ENCODE results near the gene TSLP.

Gene TSLP

GRCh38 chr5:111074244-111074643 is 2.7 kb downstream of the TSLP start:
- DNase-seq (ENCODE audit: insufficient read length, low spot score) (no peak), FAIRE-seq (no peak)
- TF ChIP-seq, protein P1, sequence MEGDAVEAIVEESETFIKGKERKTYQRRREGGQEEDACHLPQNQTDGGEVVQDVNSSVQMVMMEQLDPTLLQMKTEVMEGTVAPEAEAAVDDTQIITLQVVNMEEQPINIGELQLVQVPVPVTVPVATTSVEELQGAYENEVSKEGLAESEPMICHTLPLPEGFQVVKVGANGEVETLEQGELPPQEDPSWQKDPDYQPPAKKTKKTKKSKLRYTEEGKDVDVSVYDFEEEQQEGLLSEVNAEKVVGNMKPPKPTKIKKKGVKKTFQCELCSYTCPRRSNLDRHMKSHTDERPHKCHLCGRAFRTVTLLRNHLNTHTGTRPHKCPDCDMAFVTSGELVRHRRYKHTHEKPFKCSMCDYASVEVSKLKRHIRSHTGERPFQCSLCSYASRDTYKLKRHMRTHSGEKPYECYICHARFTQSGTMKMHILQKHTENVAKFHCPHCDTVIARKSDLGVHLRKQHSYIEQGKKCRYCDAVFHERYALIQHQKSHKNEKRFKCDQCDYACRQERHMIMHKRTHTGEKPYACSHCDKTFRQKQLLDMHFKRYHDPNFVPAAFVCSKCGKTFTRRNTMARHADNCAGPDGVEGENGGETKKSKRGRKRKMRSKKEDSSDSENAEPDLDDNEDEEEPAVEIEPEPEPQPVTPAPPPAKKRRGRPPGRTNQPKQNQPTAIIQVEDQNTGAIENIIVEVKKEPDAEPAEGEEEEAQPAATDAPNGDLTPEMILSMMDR (IDR thresholded peaks at IDR 0.05; ENCODE audit: insufficient read depth, missing control alignments): no peak

GRCh38 chr5:111075520-111075919 is 4.0 kb downstream of the TSLP start:
- FAIRE-seq (no peak), DNase-seq (ENCODE audit: insufficient read length, low spot score) (no peak)
- TF ChIP-seq, protein P1 (IDR thresholded peaks at IDR 0.05; ENCODE audit: insufficient read depth, missing control alignments): no peak

DNA sequence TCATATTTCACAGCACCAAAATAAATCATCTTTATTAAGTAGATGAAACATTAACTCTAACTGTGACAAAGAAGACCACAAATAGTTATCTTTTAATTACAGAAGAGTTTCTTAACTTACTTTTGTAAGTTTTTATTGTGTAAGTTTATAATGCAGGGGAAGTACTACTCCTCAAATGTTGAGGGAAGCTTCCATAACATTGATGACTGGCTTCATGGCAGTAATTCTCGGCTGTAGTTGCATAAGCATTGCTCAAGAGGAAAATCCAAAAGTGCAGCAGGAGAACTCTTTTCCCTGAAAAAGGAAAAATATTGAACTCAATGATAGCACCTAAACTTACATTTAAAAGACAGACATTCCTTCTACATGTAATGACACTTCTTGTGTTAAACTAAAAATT is 4.6 kb downstream of the TSLP start:
- FAIRE-seq (no peak), DNase-seq (ENCODE audit: insufficient read length, low spot score) (no peak)
- TF ChIP-seq, protein P1 (IDR thresholded peaks at IDR 0.05; ENCODE audit: insufficient read depth, missing control alignments): no peak

GRCh38 chr5:111077678-111078077 is 6.2 kb downstream of the TSLP start:
- FAIRE-seq: no peak
- TF ChIP-seq, protein P1 (IDR thresholded peaks at IDR 0.05; ENCODE audit: insufficient read depth, missing control alignments): no peak
- no peak for DNase-seq (ENCODE audit: insufficient read length, low spot score)

DNA sequence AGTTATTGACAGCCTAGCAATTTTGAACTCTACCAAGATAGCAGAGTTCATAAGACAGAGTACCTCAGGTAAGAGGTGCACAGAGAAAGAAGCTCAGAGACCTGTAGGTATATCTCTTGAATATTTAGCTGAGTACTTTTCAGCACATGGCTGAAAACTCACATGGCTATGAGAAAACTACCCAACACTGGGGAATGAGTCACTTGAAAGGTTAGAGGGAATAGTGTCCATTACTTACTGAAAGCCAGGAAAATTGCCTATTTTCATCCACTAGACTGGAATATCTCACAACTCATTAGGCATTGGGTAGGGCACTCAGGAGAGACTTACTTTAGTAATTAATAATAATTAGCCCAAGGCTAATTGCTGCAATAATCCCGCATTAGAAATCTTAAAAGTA is 8.3 kb downstream of the TSLP start:
- FAIRE-seq: no peak
- no peak for DNase-seq (ENCODE audit: insufficient read length, low spot score)
- TF ChIP-seq, protein P1 (IDR thresholded peaks at IDR 0.05; ENCODE audit: insufficient read depth, missing control alignments): no peak

DNA sequence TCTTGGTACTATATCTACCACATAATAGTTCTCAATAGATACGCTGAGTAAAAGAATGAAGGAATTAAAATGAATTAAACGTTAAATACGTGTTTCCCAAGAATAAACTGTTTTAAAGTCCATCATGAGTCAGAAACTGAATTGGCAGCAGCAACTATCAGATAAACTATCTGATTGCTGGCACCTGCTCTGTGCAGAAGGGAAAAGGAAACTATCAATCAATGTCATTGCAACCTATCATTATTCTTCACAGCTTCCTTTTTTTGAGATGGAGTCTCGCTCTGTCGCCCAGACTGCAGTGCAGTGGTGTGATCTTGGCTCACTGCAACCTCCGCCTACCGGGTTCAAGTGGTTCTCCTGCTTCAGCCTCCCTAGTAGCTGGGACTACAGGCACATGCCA is 11.8 kb downstream of the TSLP start:
- FAIRE-seq (no peak), DNase-seq (ENCODE audit: insufficient read length, low spot score) (no peak)
- TF ChIP-seq, protein P1 (IDR thresholded peaks at IDR 0.05; ENCODE audit: insufficient read depth, missing control alignments): no peak

GRCh38 chr5:111092062-111092853 is 20.7 kb downstream of the TSLP start, which contains the start of gene WDR36:
Gene WDR36 (plus strand): TSS chr5:111092348. CDS start chr5:111092457, 109 bp downstream.
- no peak for DNase-seq (ENCODE audit: insufficient read length, low spot score)
- peak; percentile 74 for FAIRE-seq
- TF ChIP-seq, protein P1 (IDR thresholded peaks at IDR 0.05; ENCODE audit: insufficient read depth, missing control alignments): no peak
